HuH-7 (cell line): ENCODE measurements around the gene FAM110A.
A peak's percentile ranks its signal among the peaks of the same experiment; 100 is the strongest.
"Not testable (repeated sequence)": the region's sequence is repeated elsewhere in the genome, so short reads cannot be mapped to it uniquely, and the experiment has no call there.

Source experiments
- DNase-seq: peaks from one replicate; pipeline ENCODE4 v3.0.0; 2011; ENCODE audit warnings: low spot score

FAM110A gene

DNA sequence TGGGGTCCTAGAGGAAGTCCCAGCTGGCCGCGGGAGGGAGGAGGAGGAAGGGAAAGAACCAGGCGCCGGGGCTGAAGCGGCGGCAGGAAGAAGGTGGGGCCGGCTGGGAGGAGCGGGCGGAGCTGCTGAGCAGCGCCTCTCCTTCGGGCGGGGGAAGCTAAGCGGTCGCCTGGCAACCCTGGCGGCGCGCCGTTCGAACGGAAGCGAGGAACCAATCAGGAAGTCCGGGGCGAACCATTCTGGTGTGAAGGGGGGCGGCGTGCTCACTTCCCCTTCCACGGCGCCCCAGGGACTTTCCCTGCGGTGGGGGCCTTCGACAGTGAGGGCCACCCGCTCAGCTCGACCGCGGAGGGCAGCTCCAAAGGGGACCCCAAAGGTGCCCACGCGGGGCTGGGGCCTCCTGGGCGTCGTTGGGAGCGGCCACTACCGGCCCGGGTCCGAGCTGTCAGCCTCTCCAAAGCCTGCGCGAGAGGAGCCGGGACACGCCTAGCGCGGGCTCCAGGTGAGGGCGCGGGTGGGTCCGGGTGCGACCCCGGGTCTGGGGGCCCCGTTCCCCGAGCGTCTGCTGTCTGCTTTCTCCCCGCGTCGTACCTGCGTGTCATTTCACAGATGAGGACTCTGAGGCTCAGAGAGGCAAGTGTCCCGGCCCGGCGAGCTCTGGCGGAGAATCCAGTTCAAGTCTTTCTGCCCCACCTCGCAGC lies at the start of gene FAM110A:
Gene FAM110A, plus strand, starts transcription at position 266 of the 701 bp plus-strand sequence. CDS start 11,090 bp downstream, outside the sequence.
- DNase-seq = peak; percentile 97

DNA sequence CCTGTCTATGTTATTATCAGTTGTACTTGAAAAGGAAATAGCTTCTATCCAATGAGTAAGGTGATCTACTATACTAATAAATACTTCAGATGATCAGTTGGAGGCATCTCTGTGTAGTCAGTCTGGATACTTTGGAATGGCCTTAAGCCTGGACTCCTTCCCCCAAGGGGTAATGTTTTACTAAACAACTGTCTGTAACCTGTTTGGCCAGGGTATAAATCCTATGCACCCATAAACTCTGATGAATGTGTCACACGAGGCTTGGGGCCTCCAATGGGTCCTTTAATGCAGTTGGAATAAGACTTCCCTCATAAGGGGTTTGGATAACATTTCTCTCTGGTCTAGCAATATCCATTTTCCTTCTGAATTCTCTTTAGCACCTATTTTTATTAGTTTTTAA lies 45.7 kb upstream of the FAM110A start:
- DNase-seq = no peak

DNA sequence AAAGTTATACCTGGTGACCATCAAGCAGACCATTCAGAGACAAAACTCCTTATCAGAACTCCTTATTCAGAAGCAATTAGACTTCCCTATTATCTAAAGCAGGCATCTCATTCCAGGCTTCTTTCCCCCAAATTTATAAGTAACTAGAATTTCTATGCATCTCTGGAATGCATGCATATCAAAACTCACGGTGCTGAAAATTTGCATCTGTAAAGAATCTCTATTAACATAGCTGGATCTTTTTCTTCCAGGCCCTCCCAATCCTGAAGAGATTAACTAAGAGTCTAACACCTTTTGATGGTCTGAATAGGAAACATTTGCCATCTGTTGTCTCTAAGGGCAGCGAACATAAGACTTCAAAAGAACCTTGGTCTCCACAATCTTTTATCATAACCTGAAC lies 42.5 kb upstream of the FAM110A start:
- DNase-seq = no peak

DNA sequence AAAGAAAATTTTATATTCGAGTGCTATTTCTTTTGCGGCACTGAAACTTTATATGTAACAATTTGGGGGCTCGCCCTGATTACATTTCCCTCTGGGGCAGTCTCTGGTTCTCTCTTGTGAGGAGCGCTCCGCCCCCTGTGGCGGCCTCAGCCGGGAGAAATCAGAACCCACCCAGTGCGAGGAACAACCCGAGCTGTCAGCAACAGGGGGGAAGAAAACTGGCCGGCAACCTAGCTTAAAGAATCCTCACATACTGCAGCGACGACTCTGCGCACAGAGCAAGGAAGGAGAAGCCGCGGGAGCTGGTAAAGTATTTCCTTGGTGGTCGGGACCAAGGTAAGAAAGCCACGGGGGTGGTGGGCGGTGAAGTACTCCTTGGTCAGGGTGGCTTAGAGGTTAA lies 41.3 kb upstream of the FAM110A start:
- DNase-seq = no peak

DNA sequence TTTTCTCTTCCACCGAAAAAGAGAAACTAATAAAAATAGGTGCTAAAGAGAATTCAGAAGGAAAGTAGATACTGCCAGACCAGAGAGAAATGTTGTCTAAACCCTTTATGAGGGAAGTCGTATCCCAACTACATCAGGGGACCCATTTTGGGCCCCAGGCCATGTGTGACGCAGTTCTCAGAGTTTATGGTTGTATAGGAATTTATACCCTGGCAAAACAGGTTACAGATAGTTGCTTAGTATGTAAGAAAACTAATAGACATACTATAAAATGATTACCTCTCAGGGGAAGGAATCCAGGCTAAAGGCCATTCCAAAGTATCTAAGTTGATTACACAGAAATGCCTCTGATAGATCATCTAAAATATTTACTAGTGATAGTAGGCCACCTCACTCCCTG lies 36.6 kb upstream of the FAM110A start:
- no peak for DNase-seq

DNA sequence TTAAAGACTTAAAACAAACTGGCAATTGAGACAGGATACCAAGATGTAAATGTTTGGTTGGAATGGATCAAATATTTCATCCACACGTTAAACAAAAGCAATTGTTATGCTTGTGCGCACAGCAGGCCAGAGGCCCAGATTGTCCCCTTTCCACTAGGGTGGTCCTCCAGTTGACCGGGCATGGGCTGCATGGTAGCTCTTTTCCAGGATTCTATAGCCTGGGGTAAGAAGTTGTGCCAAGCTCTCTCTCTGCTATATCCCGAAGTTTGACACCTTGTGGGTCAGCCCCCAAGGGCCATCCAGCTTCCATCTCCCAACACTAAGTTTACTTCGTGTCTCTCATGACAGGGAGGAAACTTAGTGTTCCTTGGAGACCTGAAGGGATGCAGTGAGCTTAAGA lies 34.8 kb upstream of the FAM110A start:
- not testable (repeated sequence) for DNase-seq

DNA sequence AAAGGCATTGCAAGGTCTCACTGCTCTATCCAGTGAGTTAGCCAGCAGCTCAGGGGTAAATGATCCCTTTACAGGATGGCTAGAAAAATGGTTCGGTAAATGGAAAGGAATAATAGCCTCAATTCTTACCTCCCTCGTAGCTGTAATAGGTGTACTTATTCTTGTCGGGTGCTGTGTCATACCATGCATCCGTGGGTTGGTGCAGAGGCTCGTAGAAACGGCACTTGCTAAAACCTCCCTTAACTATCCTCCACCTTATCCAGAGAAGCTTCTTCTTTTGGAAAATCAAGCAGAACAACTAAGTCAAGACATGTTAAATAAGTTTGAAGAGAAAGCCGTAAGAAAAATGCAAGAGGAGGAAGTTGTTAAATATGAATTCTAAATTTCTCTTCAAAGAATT lies 33.5 kb upstream of the FAM110A start:
- not testable (repeated sequence) for DNase-seq

DNA sequence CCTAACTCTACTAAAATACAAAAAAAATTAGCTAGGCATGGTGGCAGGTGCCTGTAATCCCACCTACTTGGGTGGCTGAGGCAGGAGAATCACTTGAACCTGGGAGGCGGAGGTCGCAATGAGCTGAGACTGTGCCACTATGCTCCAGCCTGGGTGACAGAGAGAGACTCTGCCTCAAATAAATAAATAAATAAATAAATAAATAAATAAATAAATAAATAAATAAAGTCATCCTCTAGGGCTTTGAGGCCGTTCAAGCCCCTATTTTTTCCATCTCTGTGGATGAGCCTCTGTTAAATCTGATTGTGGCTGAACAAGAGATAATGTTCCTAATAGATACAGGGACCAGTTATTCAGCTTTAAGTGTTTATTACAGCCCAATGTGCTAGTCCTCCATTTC lies 31.8 kb upstream of the FAM110A start:
- DNase-seq = no peak

DNA sequence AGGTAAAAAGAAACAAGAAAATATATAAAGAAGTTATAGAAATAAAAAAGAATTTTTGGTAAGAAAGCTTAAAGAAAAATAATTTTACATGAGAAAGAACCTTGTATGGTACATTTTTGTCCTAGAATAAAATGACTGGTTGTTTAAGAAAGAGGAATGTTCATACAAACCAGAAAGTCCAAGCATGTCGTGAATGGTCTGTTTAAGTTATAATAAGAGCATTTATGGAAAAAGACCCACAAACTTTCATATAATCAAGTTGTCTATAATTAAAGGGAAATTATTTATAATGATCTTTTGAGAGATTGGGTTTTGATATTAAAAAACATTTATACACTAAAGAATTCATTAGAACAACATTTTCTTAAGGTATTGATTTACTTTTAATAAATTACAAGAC lies 27.8 kb upstream of the FAM110A start:
- DNase-seq = no peak

DNA sequence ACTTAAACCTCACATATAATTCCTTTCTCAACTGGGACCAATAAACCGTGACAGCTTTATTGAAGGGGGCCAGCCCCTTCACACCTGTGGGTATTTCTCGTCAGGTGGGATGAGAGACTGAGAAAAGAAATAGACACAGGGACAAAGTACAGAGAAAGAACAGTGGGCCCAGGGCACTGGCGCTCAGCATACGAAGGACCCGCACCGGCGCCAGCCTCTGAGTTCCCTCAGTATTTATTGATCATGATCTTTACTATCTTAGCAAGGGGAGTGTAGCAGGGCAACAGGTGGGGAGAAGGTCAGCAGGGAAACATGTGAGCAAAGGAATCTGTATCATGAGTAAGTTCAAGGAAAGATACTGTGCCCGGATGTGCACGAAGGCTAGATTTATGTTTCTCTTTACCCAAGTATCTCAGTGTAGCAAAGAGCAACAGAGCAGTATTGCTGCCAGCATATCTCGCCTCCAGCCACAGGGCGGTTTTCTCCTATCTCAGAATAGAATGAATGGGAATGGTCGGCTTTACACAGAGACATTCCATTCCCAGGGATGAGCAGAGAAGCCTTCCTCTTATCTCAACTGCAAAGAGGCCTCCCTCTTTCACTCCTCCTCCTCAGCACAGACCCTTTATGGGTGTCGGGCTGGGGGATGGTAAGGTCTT lies 21.6 kb upstream of the FAM110A start:
- not testable (repeated sequence) for DNase-seq

DNA sequence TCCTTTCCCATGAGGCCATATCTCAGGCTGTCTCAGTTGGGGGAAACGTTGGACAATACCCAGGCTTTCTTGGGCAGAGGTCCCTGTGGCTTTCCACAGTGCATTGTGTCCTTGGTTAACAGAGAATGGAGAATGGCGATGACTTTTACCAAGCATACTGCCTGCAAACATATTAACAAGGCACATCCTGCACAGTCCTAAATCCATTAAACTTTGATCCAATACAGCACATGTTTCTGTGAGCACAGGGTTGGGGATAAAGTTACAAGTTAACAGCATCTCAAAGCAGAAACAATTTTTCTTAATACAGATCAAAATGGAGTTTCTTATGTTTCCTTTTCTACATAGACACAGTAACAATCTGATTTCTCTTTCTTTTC lies 21.1 kb upstream of the FAM110A start:
- DNase-seq = not testable (repeated sequence)

DNA sequence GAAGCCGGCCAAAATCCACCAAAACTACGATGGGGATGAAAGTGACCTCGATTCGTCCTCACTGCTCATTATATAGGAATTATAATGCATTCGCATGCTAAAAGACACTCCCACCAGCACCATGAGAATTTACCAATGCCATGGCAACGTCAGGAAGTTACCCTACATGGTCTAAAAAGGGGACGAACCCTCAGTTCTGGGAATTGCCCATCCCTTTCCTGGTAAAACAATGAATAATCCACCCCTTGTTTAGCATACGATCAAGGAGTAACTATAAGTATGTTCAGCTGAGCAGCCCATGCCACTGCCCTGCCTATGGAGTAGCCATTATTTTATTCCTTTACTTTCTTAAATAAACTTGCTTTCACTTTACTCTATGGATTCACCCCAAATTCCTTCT lies 20.1 kb upstream of the FAM110A start:
- DNase-seq = no peak

DNA sequence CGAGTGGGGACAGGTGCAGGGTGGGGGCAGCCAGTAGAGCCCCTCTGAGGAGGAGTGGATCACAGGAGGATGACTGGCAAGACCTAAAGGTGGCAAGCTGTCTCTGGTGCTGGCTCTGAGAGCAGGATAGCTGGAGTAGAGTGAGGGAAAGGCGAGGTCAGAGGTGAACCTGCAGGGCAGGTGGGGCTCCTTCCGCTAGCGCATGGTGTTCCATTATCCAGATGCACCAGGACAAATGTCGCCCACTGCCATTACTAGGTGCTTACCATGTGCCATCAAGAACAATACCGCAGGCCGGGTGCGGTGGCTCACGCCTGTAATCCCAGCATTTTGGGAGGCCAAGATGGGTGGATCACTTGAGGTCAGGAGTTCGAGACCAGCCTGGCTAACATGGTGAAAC lies 18.3 kb upstream of the FAM110A start:
- DNase-seq = no peak

DNA sequence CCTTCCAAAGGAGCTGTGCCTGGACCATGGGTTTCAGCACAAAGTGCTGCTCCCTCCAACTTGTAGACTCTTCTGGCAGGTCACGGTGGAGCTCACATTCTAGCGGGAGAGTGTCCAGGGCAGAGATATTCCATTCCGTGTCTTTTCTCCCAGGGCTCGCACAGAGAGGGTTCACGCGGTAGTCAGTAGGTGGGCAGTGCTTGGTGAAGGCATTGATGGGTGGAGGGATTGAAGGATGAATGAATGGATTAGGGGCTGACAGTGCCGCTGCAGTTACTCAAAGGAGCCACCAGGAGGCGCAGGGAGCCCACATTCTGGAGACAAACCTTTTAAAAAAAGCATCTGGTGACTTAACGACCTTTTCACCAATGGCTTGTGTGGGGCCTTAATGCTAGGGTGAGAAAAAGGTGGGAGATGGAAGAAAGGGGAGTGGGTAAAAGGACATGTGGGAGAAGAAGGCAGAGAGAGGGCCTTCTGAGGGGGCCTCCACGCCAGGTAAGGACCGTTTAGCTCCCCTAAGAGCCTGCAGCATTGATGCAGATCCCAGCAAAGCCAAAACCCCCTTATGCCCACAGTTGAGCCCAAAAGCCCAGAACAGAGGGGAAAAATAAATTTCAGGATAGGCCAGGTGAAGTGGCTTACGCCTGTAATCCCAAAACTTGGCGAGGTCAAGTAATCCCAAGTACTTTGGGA lies 17.5 kb upstream of the FAM110A start:
- DNase-seq = peak; percentile 78

DNA sequence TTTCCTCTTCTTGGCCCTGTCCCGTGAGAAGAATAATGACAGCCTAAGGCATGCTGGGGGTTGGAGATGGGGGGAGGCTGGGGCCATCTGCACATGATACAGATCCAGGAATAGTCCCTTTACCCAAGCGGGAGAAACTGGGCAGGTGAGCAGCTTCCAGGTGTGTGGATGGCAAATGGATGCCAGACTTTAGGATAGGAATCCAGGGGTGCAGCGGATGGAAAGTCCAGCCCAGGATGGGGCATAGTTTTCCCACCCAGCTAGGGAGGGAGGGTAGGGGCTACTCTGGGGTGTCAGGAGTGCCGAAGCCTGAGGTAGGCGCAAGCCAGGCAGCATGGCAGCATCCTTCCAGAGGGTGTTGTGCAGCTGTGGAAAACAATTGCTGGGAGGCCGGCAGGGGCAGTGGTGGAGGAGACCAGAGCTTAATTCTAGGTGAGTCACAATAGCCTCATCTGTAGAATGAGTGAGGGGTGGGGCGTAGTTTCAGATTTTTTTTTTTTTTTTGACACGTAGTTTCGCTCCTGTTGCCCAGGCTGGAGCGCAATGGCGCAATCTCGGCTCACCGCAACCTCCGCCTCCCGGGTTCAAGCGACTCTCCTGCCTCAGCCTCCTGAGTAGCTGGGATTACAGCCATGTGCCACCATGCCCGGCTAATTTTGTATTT lies 15.4 kb upstream of the FAM110A start:
- no peak for DNase-seq

DNA sequence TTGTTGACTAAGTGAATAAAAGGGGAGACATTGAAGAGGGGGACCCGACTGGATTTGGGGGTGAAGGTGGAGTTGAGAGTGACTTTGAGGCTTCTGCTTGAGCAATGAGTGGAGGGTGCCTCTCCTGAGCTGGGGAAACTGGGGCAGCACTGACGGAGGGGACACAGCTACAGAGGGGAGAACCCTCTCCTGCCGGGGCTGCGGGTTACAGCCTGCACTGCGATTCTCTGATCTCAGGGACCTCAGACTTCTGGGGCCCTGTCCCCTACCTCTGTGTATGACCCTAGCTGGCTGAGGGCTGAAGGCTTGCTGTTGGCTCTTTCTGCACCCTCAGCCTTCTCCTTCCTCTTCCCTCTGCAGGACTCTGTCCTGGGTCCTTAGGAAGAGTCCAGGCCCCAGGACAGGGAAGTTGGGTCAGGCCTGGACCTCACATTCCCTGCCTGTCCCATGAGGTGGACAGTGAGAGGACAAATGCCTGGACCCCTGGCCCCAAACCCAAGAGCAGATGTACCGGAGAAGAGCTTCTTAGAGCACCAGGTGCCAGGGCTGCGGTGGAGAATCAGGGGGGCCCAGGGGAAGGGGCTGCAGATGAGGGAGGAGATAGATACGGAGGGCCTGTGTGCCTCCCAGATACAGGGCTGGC lies 13.7 kb upstream of the FAM110A start:
- no peak for DNase-seq

DNA sequence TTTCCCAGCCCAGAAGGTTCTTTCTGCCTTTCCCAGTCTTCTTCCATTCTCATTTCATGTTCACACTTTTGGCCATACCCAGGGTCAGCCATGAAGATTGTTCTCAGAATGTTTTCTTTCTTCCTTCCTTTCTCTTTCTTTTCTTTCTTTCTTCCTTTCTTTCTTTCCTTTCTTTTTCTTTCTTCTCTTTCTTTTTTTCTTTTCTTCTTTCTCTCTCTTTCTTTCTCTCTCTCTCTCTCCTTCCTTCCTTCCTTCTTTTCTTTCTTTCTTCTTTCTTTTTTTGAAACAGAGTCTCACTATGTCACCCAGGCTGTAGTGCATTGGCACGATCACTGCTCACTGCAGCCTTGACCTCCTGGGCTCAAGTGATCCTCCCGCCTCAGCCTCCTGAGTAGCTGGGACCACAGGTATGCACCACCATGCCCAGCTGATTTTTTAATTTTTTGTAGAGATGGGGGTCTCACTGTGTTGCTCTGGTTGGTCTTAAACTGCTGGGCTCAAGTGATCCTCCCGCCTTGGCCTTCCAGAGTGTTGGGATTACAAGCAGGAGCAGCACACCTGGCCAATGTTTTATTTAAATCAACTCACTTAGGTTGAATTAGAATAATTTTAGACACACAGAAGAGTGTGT lies 13.1 kb upstream of the FAM110A start:
- no peak for DNase-seq

DNA sequence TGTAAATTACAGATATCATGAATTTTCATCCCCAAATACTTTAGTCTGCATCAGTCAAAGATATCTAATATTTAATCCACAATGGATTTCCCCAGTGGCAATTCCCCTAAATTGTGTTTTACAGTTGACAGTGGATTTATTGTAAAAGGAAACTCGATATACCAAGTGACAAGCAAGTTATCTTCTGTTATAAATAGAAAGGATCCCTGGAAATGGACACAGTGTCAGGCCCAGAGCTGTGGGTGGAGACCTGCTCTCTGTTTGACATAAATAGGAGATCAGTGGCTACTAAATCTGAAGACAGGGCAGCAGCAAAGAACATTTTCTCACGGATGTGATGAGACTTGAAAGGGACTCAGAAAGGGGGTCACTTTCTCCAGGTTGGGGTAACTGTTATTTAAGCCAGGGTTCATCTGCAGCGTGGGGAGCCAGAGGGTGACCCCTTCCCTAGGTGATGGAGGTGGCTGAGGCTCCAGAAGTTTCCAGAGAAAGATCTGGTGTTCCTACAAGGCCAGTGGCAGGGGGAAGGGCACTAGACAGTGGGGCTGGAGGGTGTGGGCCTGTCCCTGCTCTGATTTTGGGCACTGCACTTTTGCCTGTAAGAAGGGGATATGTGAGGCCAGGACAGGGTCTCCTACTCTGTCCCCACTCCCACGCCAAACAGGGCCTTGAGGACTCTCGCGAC lies 12.3 kb upstream of the FAM110A start:
- DNase-seq = no peak

DNA sequence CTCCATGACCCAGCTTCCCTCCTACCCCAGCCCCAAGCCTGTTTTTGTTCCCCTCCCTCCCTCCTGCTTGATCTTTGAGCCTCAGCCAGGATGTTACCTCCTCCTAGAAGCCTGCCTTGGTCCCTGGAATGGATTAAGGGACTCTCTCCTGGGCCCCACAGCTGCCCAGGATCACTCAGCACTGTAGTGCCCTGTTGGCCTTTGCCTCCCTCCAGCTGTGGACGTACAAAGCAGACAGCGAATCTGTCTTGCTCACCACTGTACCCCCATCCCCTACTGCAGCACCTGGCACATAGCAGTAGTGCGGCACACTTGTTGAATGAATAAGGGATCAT lies 11.8 kb upstream of the FAM110A start:
- no peak for DNase-seq

DNA sequence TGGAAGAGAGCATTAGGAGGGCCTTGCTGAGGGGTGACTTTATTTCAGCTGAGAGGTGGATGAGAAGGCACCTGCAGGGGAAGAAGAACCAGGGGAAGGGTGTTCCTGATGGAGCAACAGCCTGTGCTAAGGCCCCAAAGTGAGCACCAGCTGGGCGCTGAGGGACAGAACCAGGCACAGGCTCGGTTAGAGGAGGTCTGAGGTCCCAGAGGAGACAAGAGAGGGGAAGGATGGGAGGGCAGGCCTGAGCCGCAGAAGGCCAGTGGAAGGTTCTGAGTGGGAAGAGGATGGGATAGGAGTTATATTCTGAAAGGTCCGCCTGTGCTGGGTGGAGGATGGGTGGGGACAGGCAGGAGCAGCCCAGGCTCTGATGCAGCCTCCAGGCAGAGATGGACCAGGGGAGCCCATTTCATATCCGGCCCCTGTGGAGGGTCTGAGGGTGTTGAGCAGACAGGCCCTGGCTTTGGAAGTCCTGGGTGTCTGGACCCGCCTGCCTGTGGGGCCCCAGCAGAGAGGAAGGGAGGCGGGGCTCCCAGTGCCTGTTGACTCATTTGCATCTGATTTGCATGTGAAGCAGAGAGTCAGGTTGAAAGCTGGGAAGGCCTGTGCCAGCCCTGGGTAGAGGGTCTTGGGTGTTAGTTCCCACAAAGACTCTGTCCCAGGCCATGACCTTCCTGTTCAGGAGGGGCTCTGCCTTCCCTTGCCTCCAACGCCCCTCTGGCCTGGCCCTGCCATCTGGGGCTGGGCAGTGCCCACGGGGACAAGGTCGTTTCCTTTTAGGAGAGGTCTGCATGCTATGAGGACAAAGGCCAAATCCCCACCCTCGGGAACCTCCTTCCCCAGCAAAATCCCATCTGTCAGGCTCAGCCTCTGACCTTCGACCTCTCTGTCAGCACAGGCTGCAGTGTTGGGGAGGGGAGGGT lies 10.6 kb upstream of the FAM110A start:
- no peak for DNase-seq
